Heart right ventricle (tissue), 16 donors: ENCODE data around the gene HMBS. TPM values are rescaled to one million over a fixed set of nuclear protein-coding genes. Genes with fewer than 3 reads are reported as not detected.
"Not testable (repeated sequence)": the region's sequence is repeated elsewhere in the genome, so short reads cannot be mapped to it uniquely, and the experiment has no call there.

ENCODE experiments used
- ATAC-seq, 8 donors: fragments of 200-7000 bp; cut with Tn5 transposase; one replicate each; pipeline ENCODE4 v1.9.1; 2020; ENCODE audit warnings: mild to moderate bottlenecking in 8 of 8, moderate library complexity in 8 of 8, moderate number of reproducible peaks in 1 of 8
- DNase-seq, 2 donors: peaks; one replicate each; pipeline ENCODE4 v3.0.0-alpha.2; 2020
- H3K27ac ChIP-seq, 10 donors: fragments of 200-600 bp; sonication (generic) in 2 of 10; one replicate each; pipeline versions ENCODE4 v1.5.0 to v1.8.0; 2020 to 2022; ENCODE audit warnings: mild to moderate bottlenecking in 3 of 10
- H3K27me3 ChIP-seq, 7 donors: fragments of 200-600 bp; one replicate each; pipeline ENCODE4 v1.8.0; 2021 to 2022; ENCODE audit warnings: mild to moderate bottlenecking in 2 of 7
- H3K36me3 ChIP-seq, 9 donors: fragments of 200-600 bp; sonication (generic) in 1 of 9; one replicate each; pipeline versions ENCODE4 v1.5.0 to v1.8.0; 2020 to 2022; ENCODE audit warnings: mild to moderate bottlenecking in 2 of 9
- H3K4me1 ChIP-seq, 9 donors: fragments of 200-600 bp; sonication (generic) in 1 of 9; one replicate each; pipeline versions ENCODE4 v1.5.0 to v1.8.0; 2020 to 2022; ENCODE audit warnings: mild to moderate bottlenecking in 4 of 9
- H3K4me3 ChIP-seq, 10 donors: fragments of 200-600 bp; sonication (generic) in 2 of 10; one replicate each; pipeline versions ENCODE4 v1.5.0 to v1.8.0; 2020 to 2022; ENCODE audit warnings: mild to moderate bottlenecking in 7 of 10, moderate library complexity in 2 of 10
- H3K9me3 ChIP-seq, 11 donors: fragments of 200-600 bp in 10 of 11; sonication (generic) in 2 of 11; one replicate each; pipeline versions ENCODE4 v1.5.0 to v1.8.0; 2013 to 2022; ENCODE audit warnings: mild to moderate bottlenecking in 2 of 11, control low read depth in 1 of 11, moderate library complexity in 1 of 11
- CTCF ChIP-seq, 9 donors: fragments of 200-600 bp; sonication (generic) in 2 of 9; IDR thresholded peaks; one replicate each; pipeline versions ENCODE4 v1.5.0 to v1.8.0; 2021 to 2022; ENCODE audit warnings: antibody characterized with exemption in 9 of 9, mild to moderate bottlenecking in 5 of 9, moderate library complexity in 1 of 9
- WGBS, 2 donors: extraction: QIAGEN DNeasy Blood & Tissue Kit; methylation state at CpG; one replicate each; pipeline ENCODE4 v1.1.7; 2013; ENCODE audit warnings: inconsistent platforms in 1 of 2; 5-methylcytosine and 5-hydroxymethylcytosine counted together
- intact Hi-C, 10 donors: fragments of 100-400 bp; cut with DNase I; formaldehyde crosslinking; loops; one replicate each; pipeline versions ENCODE4 v1.11.1 to v1.14.2; 2022
- polyA plus RNA-seq, 2 donors: library from polyadenylated mRNA; stranded (reverse); fragments of 200-250 nt; gene quantifications; one replicate each; pipeline ENCODE4 v1.2.3, GENCODE V29; 2013
- total RNA-seq, 10 donors: library from RNA; stranded (reverse); fragmentation: NEBNext Ultra II Directional in 3 of 10; extraction: Animal tissue kit (Norgen Biotek cat#: 25700) in 3 of 10; gene quantifications; one replicate each; pipeline versions ENCODE4 v1.2.1 to v1.2.4, GENCODE V29; 2021 to 2023
- donor health status: Arrhythmogenic right ventricular cardiomyopathy.
- donor health status: ischemic (EF 13 %, LVEDD 7.1; RV severe dilation, severe dysfunction).
- donor health status: healthy with polysubstance abuse.
- donor health status: DM: no; HTN: yes; CAD: no.
- donor health status: DM: no; HTN: no; CAD: no.
- donor health status: ischemic (EF 25% LVEDD 6.9; RV normal size, moderate dysfunction).
- donor health status: ischemic (EF 25% LVEDD 5.7; RV mildly dilated, moderate dysfunction).
- donor health status: healthy.
- donor health status: DM: yes; HTN: yes; CAD: no.
- donor health status: Ischemic cardiomyopathy.
- donor health status: ischemic (EF 35%, LVEDD 5.7; RV mildly dilated, moderate dysfunction).
- donor health status: nonischemic (EF 11% LVEDD 7.7; RV severe dilation, severe dysfunction).
- donor health status: DM: yes; HTN: yes; CAD: no.
- donor health status: PGD.
- donor health status: ischemic (EF 29% LVEDD 5.4; RV normal size, mild dysfunction).
- donor health status: nonischemic (EF 23%, LVEDD 6.1; RV moderate dilation, normal function).

The HMBS gene
- total and polyA plus RNA-seq, 12 donors: 14.3 to 39.7 (median 18.9) TPM

- DNase-seq (no peak), ATAC-seq (no peak)
- Histone ChIP-seq H3K4me3 (no peak overlapping the region), H3K36me3 (peaks cover 0 to 61% (median 52%) of the 10 kb centered on the region in 9 donors), H3K9me3 (no peaks in the 10 kb centered on the region), H3K4me1 (peaks cover 15 to 28% (median 25%) of the 10 kb centered on the region in 9 donors), H3K27me3 (no peaks in the 10 kb centered on the region), H3K27ac (no peak overlapping the region)
- intact Hi-C loops: no loop called here
- WGBS, 2 donors: 95% methylated on average over 10 of the region's 10 CpGs
- TF ChIP-seq CTCF (IDR thresholded peaks at IDR 0.05): no peak
These were observed 30.3 kb upstream of the HMBS start for GRCh38 chr11:119054418-119054817.

GRCh38 chr11:119055901-119056300 is 28.8 kb upstream of the HMBS start:
- 47 to 57% methylated on average over 6 of the region's 6 CpGs for WGBS, 2 donors
- H3K4me1 ChIP-seq: peaks cover 15 to 28% (median 25%) of the 10 kb centered on the region in 9 donors
- intact Hi-C loops: loop anchor here in 1 of 10 donors (2.0 kb wide), 1 partner anchor 37 kb away; the partner anchor contains the start of genes RPS25 and TRAPPC4
- TF ChIP-seq CTCF (IDR thresholded peaks at IDR 0.05): no peak
- ATAC-seq: no peak
- H3K4me3 ChIP-seq: peak overlapping the region; percentile 67 to 99 (median 94)
- H3K36me3 ChIP-seq: peaks cover 0 to 53% (median 41%) of the 10 kb centered on the region in 9 donors
- no peaks in the 10 kb centered on the region for H3K27me3 ChIP-seq
- H3K27ac ChIP-seq: peak overlapping the region in 4 of 10 donors; percentile 86 to 93 (median 90)
- DNase-seq: no peak
- H3K9me3 ChIP-seq: no peaks in the 10 kb centered on the region

GRCh38 chr11:119056421-119056999 is 28.2 kb upstream of the HMBS start:
- H3K27me3 ChIP-seq: no peaks in the 10 kb centered on the region
- intact Hi-C loops: loop anchor here in 1 of 10 donors (2.0 kb wide), 1 partner anchor 38 kb away; the partner anchor contains the start of genes RPS25 and TRAPPC4
- no peaks in the 10 kb centered on the region for H3K9me3 ChIP-seq
- peaks cover 15 to 28% (median 25%) of the 10 kb centered on the region in 9 donors for H3K4me1 ChIP-seq
- no peak for TF ChIP-seq CTCF (IDR thresholded peaks at IDR 0.05)
- DNase-seq: peak; percentile 24 to 29
- H3K4me3 ChIP-seq: peak overlapping the region; percentile 67 to 99 (median 94)
- H3K27ac ChIP-seq: peak overlapping the region in 9 of 10 donors; percentile 86 to 94 (median 89)
- whole genome bisulfite sequencing, 2 donors: 0 to 1% methylated on average over 44 to 48 of the region's 48 CpGs
- ATAC-seq: peak in 4 of 8 donors; percentile 2 to 67 (median 10)
- peaks cover 0 to 53% (median 35%) of the 10 kb centered on the region in 9 donors for H3K36me3 ChIP-seq

- no peaks in the 10 kb centered on the region for H3K9me3 ChIP-seq
- intact Hi-C loops: loop anchor here in 1 of 10 donors (2.0 kb wide), 1 partner anchor 38 kb away; the partner anchor contains the start of genes RPS25 and TRAPPC4
- H3K36me3 ChIP-seq: peaks cover 0 to 52% (median 28%) of the 10 kb centered on the region in 9 donors
- H3K27me3 ChIP-seq: no peaks in the 10 kb centered on the region
- H3K27ac ChIP-seq: peak within 1 kb of the TSS; percentile 16 to 94 (median 89)
- peak; percentile 98 for DNase-seq
- WGBS, 2 donors: 1% methylated on average over 57 to 78 of the region's 79 CpGs
- H3K4me1 ChIP-seq: peaks cover 15 to 30% (median 25%) of the 10 kb centered on the region in 9 donors
- peak in 3 of 9 donors; percentile 1 to 26 (median 19) for TF ChIP-seq CTCF (IDR thresholded peaks at IDR 0.05)
- ATAC-seq: peak; percentile 97 to 99 (median 97)
- H3K4me3 ChIP-seq: peak within 1 kb of the TSS; percentile 67 to 99 (median 94)
These were observed 27.5 kb upstream of the HMBS start, which contains the start of gene HYOU1 for GRCh38 chr11:119057000-119057769. HYOU1 (minus strand) TSS chr11:119057205; CDS start chr11:119056160, 1,045 bp downstream.

- ATAC-seq, H3K9me3 ChIP-seq, H3K4me3 ChIP-seq, DNase-seq, intact Hi-C loops, H3K27ac ChIP-seq, H3K27me3 ChIP-seq: not testable (repeated sequence)
- Histone ChIP-seq H3K36me3 (peaks cover 0 to 33% (median 10%) of the 10 kb centered on the region in 9 donors), H3K4me1 (peaks cover 15 to 38% (median 26%) of the 10 kb centered on the region in 9 donors)
- 91 to 92% methylated on average over 17 to 31 of the region's 35 CpGs for WGBS, 2 donors
These were observed 25.6 kb upstream of the HMBS start for GRCh38 chr11:119059128-119059527.
